Trophoblast cell (in vitro differentiated cells and primary cell): Measurements from ENCODE around the gene NLRP1.

ENCODE experiments used
- DNase-seq, 2 donors: peaks; one replicate each; pipeline ENCODE4 v3.0.0-alpha.2; 2016
- H2AFZ ChIP-seq: 2 replicates; pipeline ENCODE4 v1.6.1; 2013; ENCODE audit warnings: low read length, moderate library complexity, mild to moderate bottlenecking; ENCODE audit not compliant: insufficient read depth, poor library complexity
- H2AK5ac ChIP-seq: 2 replicates; pipeline ENCODE4 v1.6.1; 2013; ENCODE audit warnings: mild to moderate bottlenecking, low read length
- H2BK120ac ChIP-seq: 2 replicates; pipeline ENCODE4 v1.6.1; 2013; ENCODE audit warnings: low read length, mild to moderate bottlenecking, moderate library complexity; ENCODE audit not compliant: insufficient read depth, poor library complexity
- H2BK12ac ChIP-seq: 2 replicates; pipeline ENCODE4 v1.6.1; 2013; ENCODE audit warnings: mild to moderate bottlenecking, low read length, moderate library complexity
- H2BK5ac ChIP-seq: 2 replicates; pipeline ENCODE4 v1.6.1; 2013; ENCODE audit warnings: low read length, low read depth, moderate library complexity, mild to moderate bottlenecking; ENCODE audit not compliant: poor library complexity
- H3K14ac ChIP-seq: 2 replicates; pipeline ENCODE4 v1.6.1; 2013; ENCODE audit warnings: mild to moderate bottlenecking, low read length
- H3K18ac ChIP-seq: 2 replicates; pipeline ENCODE4 v1.6.1; 2013; ENCODE audit warnings: mild to moderate bottlenecking, low read length
- H3K23ac ChIP-seq: 2 replicates; pipeline ENCODE4 v1.6.1; 2013; ENCODE audit warnings: low read length
- H3K27ac ChIP-seq: 2 replicates; pipeline ENCODE4 v1.5.1; 2013; ENCODE audit warnings: low read depth, mild to moderate bottlenecking, inconsistent platforms, low read length, moderate library complexity
- H3K27me3 ChIP-seq: 2 replicates; pipeline ENCODE4 v1.6.1; 2013; ENCODE audit warnings: inconsistent platforms, mild to moderate bottlenecking, low read length, moderate library complexity; ENCODE audit not compliant: insufficient read depth
- H3K36me3 ChIP-seq, 2 experiments: 1 replicate in 1 of 2; 2 replicates in 1 of 2; pipeline ENCODE4 v1.6.1; 2013; ENCODE audit warnings: low read length in 2 of 2, mild to moderate bottlenecking in 2 of 2, moderate library complexity in 1 of 2; ENCODE audit not compliant: insufficient read depth in 2 of 2, control insufficient read depth in 1 of 2
- H3K4ac ChIP-seq: 2 replicates; pipeline ENCODE4 v1.6.1; 2013; ENCODE audit warnings: low read depth, mild to moderate bottlenecking, low read length, moderate library complexity
- H3K4me1 ChIP-seq, 2 experiments: 1 replicate in 1 of 2; 2 replicates in 1 of 2; pipeline ENCODE4 v1.6.1; 2013; ENCODE audit warnings: low read length in 2 of 2, mild to moderate bottlenecking in 2 of 2, moderate library complexity in 1 of 2; ENCODE audit not compliant: insufficient read depth in 2 of 2, control insufficient read depth in 1 of 2
- H3K4me2 ChIP-seq: 2 replicates; pipeline ENCODE4 v1.6.1; 2013; ENCODE audit warnings: inconsistent platforms, mild to moderate bottlenecking, low read length, moderate library complexity
- H3K4me3 ChIP-seq: 2 replicates; pipeline ENCODE4 v1.5.1; 2013; ENCODE audit warnings: mild to moderate bottlenecking, low read depth, low read length, inconsistent platforms
- H3K79me1 ChIP-seq: one replicate; pipeline ENCODE4 v1.6.1; 2013; ENCODE audit warnings: low read length
- H3K79me2 ChIP-seq: 2 replicates; pipeline ENCODE4 v1.6.1; 2013; ENCODE audit warnings: low read length, mild to moderate bottlenecking; ENCODE audit not compliant: control insufficient read depth, insufficient read depth, poor library complexity
- H3K9ac ChIP-seq: 2 replicates; pipeline ENCODE4 v1.6.1; 2013; ENCODE audit warnings: mild to moderate bottlenecking, low read length
- H3K9me3 ChIP-seq: 2 replicates; pipeline ENCODE4 v1.6.1; 2013; ENCODE audit warnings: low read depth, mild to moderate bottlenecking, control low read depth, inconsistent platforms, low read length; ENCODE audit not compliant: insufficient read depth
- H4K12ac ChIP-seq: 2 replicates; pipeline ENCODE4 v1.6.1; 2013; ENCODE audit warnings: low read depth, mild to moderate bottlenecking, low read length, moderate library complexity
- H4K8ac ChIP-seq: 2 replicates; pipeline ENCODE4 v1.6.1; 2013; ENCODE audit warnings: low read depth, mild to moderate bottlenecking, low read length, moderate library complexity
- H4K91ac ChIP-seq: one replicate; pipeline ENCODE4 v1.6.1; 2013; ENCODE audit warnings: low read depth, mild to moderate bottlenecking, low read length, moderate library complexity
- WGBS: extraction: QIAGEN DNeasy Blood & Tissue Kit; methylation state at CpG from one replicate; pipeline ENCODE4 v1.1.7; 2013; ENCODE audit warnings: missing lambda C conversion rate; ENCODE audit not compliant: insufficient read length, insufficient coverage; ENCODE audit errors: extremely low coverage; 5-methylcytosine and 5-hydroxymethylcytosine counted together

Gene NLRP1

GRCh38 chr17:5591966-5592365 is 7.7 kb upstream of the NLRP1 start:
- no peak overlapping the region for H4K8ac ChIP-seq
- no peak overlapping the region for H3K4ac ChIP-seq
- H3K79me2 ChIP-seq, result no peaks in the 10 kb centered on the region
- H3K14ac ChIP-seq, result no peak overlapping the region
- H3K79me1 ChIP-seq, result no peaks in the 10 kb centered on the region
- no peak overlapping the region for H2BK12ac ChIP-seq
- no peak overlapping the region for H4K12ac ChIP-seq
- no peak overlapping the region for H3K23ac ChIP-seq
- no peak overlapping the region for H2AFZ ChIP-seq
- no peak overlapping the region for H3K4me2 ChIP-seq
- no peak overlapping the region for H3K4me3 ChIP-seq
- no peak overlapping the region for H3K27ac ChIP-seq
- no peak overlapping the region for H2BK5ac ChIP-seq
- peaks cover 2% of the 10 kb centered on the region for H3K9me3 ChIP-seq
- no peak overlapping the region for H3K18ac ChIP-seq
- H4K91ac ChIP-seq, result no peak overlapping the region
- no peaks in the 10 kb centered on the region for H3K36me3 ChIP-seq
- no peak for DNase-seq
- no CpG with 5 or more reads among the region's 11 CpGs for WGBS
- H2BK120ac ChIP-seq, result no peak overlapping the region
- H3K4me1 ChIP-seq, result no peaks in the 10 kb centered on the region
- no peaks in the 10 kb centered on the region for H3K27me3 ChIP-seq
- no peak overlapping the region for H2AK5ac ChIP-seq
- no peak overlapping the region for H3K9ac ChIP-seq

DNA sequence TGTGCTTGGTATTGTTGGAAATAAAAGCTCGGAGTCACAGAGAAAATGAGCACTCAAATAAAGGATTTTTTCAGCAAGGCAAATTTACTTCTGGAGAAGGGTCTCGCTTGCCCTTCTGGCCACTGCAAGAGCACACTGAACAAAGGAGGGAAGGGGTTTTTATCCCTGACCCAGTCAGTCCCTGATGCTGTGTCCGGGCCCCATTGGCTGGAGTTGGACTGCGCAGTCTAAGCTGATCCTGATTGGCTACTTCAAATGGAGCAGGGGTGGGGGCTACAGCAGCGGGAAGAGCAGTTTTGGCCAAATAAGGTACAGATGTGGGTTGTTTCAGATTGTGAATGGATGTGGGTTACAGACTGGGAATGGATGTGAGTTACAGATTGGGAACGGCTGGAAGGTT is 4.3 kb upstream of the NLRP1 start:
- Histone ChIP-seq H4K12ac (no peak overlapping the region), H3K23ac (no peak overlapping the region), H3K27me3 (no peaks in the 10 kb centered on the region), H3K79me2 (no peaks in the 10 kb centered on the region), H3K18ac (no peak overlapping the region), H3K4me2 (no peak overlapping the region), H2BK12ac (no peak overlapping the region), H4K8ac (no peak overlapping the region), H3K4me3 (no peak overlapping the region), H3K4ac (no peak overlapping the region), H3K79me1 (no peaks in the 10 kb centered on the region), H2BK120ac (no peak overlapping the region), H3K9me3 (no peaks in the 10 kb centered on the region), H3K14ac (no peak overlapping the region), H2AFZ (no peak overlapping the region), H3K36me3 (no peaks in the 10 kb centered on the region), H3K27ac (no peak overlapping the region), H3K4me1 (peaks cover 10 to 13% of the 10 kb centered on the region in 2 experiments), H3K9ac (no peak overlapping the region), H2BK5ac (no peak overlapping the region), H4K91ac (no peak overlapping the region), H2AK5ac (no peak overlapping the region)
- DNase-seq, result no peak
- no CpG with 5 or more reads among the region's 6 CpGs for WGBS

GRCh38 chr17:5587438-5588032 is 3.2 kb upstream of the NLRP1 start:
- Histone ChIP-seq H4K8ac (no peak overlapping the region), H3K9ac (no peak overlapping the region), H2BK12ac (no peak overlapping the region), H3K4me1 (peaks cover 10 to 13% of the 10 kb centered on the region in 2 experiments), H3K79me2 (no peaks in the 10 kb centered on the region), H3K4ac (no peak overlapping the region), H3K36me3 (no peaks in the 10 kb centered on the region), H4K91ac (no peak overlapping the region), H3K14ac (no peak overlapping the region), H2AK5ac (no peak overlapping the region), H3K4me2 (no peak overlapping the region), H3K27me3 (no peaks in the 10 kb centered on the region), H2AFZ (no peak overlapping the region), H2BK5ac (no peak overlapping the region), H3K23ac (no peak overlapping the region), H3K79me1 (no peaks in the 10 kb centered on the region), H3K27ac (no peak overlapping the region), H4K12ac (no peak overlapping the region), H3K9me3 (no peaks in the 10 kb centered on the region), H3K4me3 (no peak overlapping the region), H3K18ac (no peak overlapping the region), H2BK120ac (no peak overlapping the region)
- peak; percentile 30 to 93 for DNase-seq
- WGBS, result no CpG with 5 or more reads among the region's 6 CpGs

DNA sequence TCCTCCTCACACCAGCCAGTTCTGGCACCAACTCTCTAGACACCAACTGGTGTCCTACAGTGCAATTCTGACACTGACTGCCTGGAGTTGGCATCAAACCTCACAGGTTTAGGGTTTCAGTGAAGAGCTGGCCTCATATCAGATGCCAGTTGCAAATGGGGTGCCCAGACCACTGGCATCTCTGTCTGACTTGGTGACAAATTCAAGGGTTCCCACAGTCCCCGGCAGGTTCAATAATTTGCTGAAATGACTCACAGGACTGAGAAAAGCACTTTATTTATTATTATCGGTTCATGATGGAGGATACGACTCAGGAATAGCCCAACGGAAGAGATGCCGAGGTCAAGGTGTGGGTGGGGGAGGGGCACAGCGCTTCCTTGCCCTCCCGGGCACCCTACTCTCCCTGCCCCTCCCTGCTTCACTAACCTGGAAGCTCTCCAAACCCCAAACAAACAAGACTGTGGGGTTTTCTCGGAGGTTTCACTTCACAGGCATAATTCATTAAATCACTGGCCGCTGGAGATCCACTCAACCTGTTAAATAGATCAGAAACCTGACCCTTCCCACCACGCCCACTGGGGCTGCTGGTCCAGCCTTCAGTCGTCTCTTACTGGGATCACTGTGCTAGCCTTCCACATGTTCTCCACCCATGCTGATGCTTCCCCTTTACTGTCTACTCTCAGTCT is 1.7 kb upstream of the NLRP1 start:
- H3K27ac ChIP-seq, result no peak overlapping the region
- H2AK5ac ChIP-seq, result no peak overlapping the region
- no peaks in the 10 kb centered on the region for H3K27me3 ChIP-seq

More for the DNA sequence above, 1.7 kb upstream of the NLRP1 start:
- no peak overlapping the region for H3K23ac ChIP-seq
- no peak overlapping the region for H4K8ac ChIP-seq
- no peak overlapping the region for H3K9ac ChIP-seq
- no peak overlapping the region for H3K4ac ChIP-seq
- H3K14ac ChIP-seq, result no peak overlapping the region
- H2BK12ac ChIP-seq, result no peak overlapping the region
- H2BK5ac ChIP-seq, result no peak overlapping the region
- H3K79me1 ChIP-seq, result no peaks in the 10 kb centered on the region
- H3K4me2 ChIP-seq, result no peak overlapping the region
- DNase-seq, result no peak
- no peaks in the 10 kb centered on the region for H3K9me3 ChIP-seq
- H4K12ac ChIP-seq, result no peak overlapping the region
- no peak overlapping the region for H2BK120ac ChIP-seq
- no peak overlapping the region for H3K18ac ChIP-seq
- H3K4me1 ChIP-seq, result peaks cover 10 to 13% of the 10 kb centered on the region in 2 experiments
- no peak overlapping the region for H4K91ac ChIP-seq
- no peaks in the 10 kb centered on the region for H3K79me2 ChIP-seq
- no peaks in the 10 kb centered on the region for H3K36me3 ChIP-seq
- no peak overlapping the region for H3K4me3 ChIP-seq
- WGBS, result no CpG with 5 or more reads among the region's 11 CpGs
- no peak overlapping the region for H2AFZ ChIP-seq
